Heart right ventricle (tissue), 16 donors: ENCODE results near the gene MAGI3. TPM values are rescaled to one million over a fixed set of nuclear protein-coding genes. Genes with fewer than 3 reads are reported as not detected.

ENCODE experiments used
- ATAC-seq, 8 donors: fragments of 200-7000 bp; cut with Tn5 transposase; one replicate each; pipeline ENCODE4 v1.9.1; 2020; ENCODE audit warnings: mild to moderate bottlenecking in 8 of 8, moderate library complexity in 8 of 8, moderate number of reproducible peaks in 1 of 8
- DNase-seq, 2 donors: peaks; one replicate each; pipeline ENCODE4 v3.0.0-alpha.2; 2020
- H3K27ac ChIP-seq, 10 donors: fragments of 200-600 bp; sonication (generic) in 2 of 10; one replicate each; pipeline versions ENCODE4 v1.5.0 to v1.8.0; 2020 to 2022; ENCODE audit warnings: mild to moderate bottlenecking in 3 of 10
- H3K27me3 ChIP-seq, 7 donors: fragments of 200-600 bp; one replicate each; pipeline ENCODE4 v1.8.0; 2021 to 2022; ENCODE audit warnings: mild to moderate bottlenecking in 2 of 7
- H3K36me3 ChIP-seq, 9 donors: fragments of 200-600 bp; sonication (generic) in 1 of 9; one replicate each; pipeline versions ENCODE4 v1.5.0 to v1.8.0; 2020 to 2022; ENCODE audit warnings: mild to moderate bottlenecking in 2 of 9
- H3K4me1 ChIP-seq, 9 donors: fragments of 200-600 bp; sonication (generic) in 1 of 9; one replicate each; pipeline versions ENCODE4 v1.5.0 to v1.8.0; 2020 to 2022; ENCODE audit warnings: mild to moderate bottlenecking in 4 of 9
- H3K4me3 ChIP-seq, 10 donors: fragments of 200-600 bp; sonication (generic) in 2 of 10; one replicate each; pipeline versions ENCODE4 v1.5.0 to v1.8.0; 2020 to 2022; ENCODE audit warnings: mild to moderate bottlenecking in 7 of 10, moderate library complexity in 2 of 10
- H3K9me3 ChIP-seq, 11 donors: fragments of 200-600 bp in 10 of 11; sonication (generic) in 2 of 11; one replicate each; pipeline versions ENCODE4 v1.5.0 to v1.8.0; 2013 to 2022; ENCODE audit warnings: mild to moderate bottlenecking in 2 of 11, control low read depth in 1 of 11, moderate library complexity in 1 of 11
- WGBS, 2 donors: extraction: QIAGEN DNeasy Blood & Tissue Kit; methylation state at CpG; one replicate each; pipeline ENCODE4 v1.1.7; 2013; ENCODE audit warnings: inconsistent platforms in 1 of 2; 5-methylcytosine and 5-hydroxymethylcytosine counted together
- intact Hi-C, 10 donors: fragments of 100-400 bp; cut with DNase I; formaldehyde crosslinking; loops; one replicate each; pipeline versions ENCODE4 v1.11.1 to v1.14.2; 2022
- polyA plus RNA-seq, 2 donors: library from polyadenylated mRNA; stranded (reverse); fragments of 200-250 nt; gene quantifications; one replicate each; pipeline ENCODE4 v1.2.3, GENCODE V29; 2013
- total RNA-seq, 10 donors: library from RNA; stranded (reverse); fragmentation: NEBNext Ultra II Directional in 3 of 10; extraction: Animal tissue kit (Norgen Biotek cat#: 25700) in 3 of 10; gene quantifications; one replicate each; pipeline versions ENCODE4 v1.2.1 to v1.2.4, GENCODE V29; 2021 to 2023
- TF ChIP-seq, protein P1 (sequence below), 9 donors: fragments of 200-600 bp; sonication (generic) in 2 of 9; IDR thresholded peaks; one replicate each; pipeline versions ENCODE4 v1.5.0 to v1.8.0; 2021 to 2022; ENCODE audit warnings: antibody characterized with exemption in 9 of 9, mild to moderate bottlenecking in 5 of 9, moderate library complexity in 1 of 9
- donor health status: Arrhythmogenic right ventricular cardiomyopathy.
- donor health status: ischemic (EF 13 %, LVEDD 7.1; RV severe dilation, severe dysfunction).
- donor health status: healthy with polysubstance abuse.
- donor health status: DM: no; HTN: yes; CAD: no.
- donor health status: DM: no; HTN: no; CAD: no.
- donor health status: ischemic (EF 25% LVEDD 6.9; RV normal size, moderate dysfunction).
- donor health status: ischemic (EF 25% LVEDD 5.7; RV mildly dilated, moderate dysfunction).
- donor health status: healthy.
- donor health status: DM: yes; HTN: yes; CAD: no.
- donor health status: Ischemic cardiomyopathy.
- donor health status: ischemic (EF 35%, LVEDD 5.7; RV mildly dilated, moderate dysfunction).
- donor health status: nonischemic (EF 11% LVEDD 7.7; RV severe dilation, severe dysfunction).
- donor health status: DM: yes; HTN: yes; CAD: no.
- donor health status: PGD.
- donor health status: ischemic (EF 29% LVEDD 5.4; RV normal size, mild dysfunction).
- donor health status: nonischemic (EF 23%, LVEDD 6.1; RV moderate dilation, normal function).

Gene MAGI3
- total and polyA plus RNA-seq, 12 donors = 2.2 to 9.4 (median 7.5) TPM

DNA sequence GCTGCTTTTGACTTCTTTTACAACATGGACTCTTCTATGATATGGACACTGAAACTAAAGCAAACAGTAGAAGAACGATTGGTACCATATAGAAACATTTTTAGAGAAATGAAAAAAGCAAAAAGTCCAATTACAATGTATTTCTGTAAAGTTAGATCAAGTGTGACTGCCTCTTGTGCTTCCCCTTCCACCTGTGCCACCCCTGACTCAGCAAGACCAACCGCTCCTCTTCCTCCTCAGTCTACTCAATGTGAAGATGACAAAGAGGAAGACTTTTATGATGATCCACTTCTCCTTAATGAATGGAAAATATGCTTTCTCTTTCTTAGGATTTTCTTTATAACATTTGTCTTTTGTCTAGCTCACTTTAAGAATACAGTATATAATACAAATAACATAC lies 302.0 kb downstream of the MAGI3 start:
- intact Hi-C loops = no loop called here
- H3K27me3 ChIP-seq = no peaks in the 10 kb centered on the region
- H3K27ac ChIP-seq = no peak overlapping the region
- 88 to 94% methylated on average over 2 of the region's 2 CpGs for WGBS, 2 donors
- no peaks in the 10 kb centered on the region for H3K4me1 ChIP-seq
- DNase-seq (no peak), ATAC-seq (no peak)
- H3K4me3 ChIP-seq = no peak overlapping the region
- H3K9me3 ChIP-seq = peaks cover 0 to 27% (median 14%) of the 10 kb centered on the region in 11 donors
- TF ChIP-seq, protein P1, sequence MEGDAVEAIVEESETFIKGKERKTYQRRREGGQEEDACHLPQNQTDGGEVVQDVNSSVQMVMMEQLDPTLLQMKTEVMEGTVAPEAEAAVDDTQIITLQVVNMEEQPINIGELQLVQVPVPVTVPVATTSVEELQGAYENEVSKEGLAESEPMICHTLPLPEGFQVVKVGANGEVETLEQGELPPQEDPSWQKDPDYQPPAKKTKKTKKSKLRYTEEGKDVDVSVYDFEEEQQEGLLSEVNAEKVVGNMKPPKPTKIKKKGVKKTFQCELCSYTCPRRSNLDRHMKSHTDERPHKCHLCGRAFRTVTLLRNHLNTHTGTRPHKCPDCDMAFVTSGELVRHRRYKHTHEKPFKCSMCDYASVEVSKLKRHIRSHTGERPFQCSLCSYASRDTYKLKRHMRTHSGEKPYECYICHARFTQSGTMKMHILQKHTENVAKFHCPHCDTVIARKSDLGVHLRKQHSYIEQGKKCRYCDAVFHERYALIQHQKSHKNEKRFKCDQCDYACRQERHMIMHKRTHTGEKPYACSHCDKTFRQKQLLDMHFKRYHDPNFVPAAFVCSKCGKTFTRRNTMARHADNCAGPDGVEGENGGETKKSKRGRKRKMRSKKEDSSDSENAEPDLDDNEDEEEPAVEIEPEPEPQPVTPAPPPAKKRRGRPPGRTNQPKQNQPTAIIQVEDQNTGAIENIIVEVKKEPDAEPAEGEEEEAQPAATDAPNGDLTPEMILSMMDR (IDR thresholded peaks at IDR 0.05) = no peak
- peaks cover 0 to 43% (median 13%) of the 10 kb centered on the region in 9 donors for H3K36me3 ChIP-seq

DNA sequence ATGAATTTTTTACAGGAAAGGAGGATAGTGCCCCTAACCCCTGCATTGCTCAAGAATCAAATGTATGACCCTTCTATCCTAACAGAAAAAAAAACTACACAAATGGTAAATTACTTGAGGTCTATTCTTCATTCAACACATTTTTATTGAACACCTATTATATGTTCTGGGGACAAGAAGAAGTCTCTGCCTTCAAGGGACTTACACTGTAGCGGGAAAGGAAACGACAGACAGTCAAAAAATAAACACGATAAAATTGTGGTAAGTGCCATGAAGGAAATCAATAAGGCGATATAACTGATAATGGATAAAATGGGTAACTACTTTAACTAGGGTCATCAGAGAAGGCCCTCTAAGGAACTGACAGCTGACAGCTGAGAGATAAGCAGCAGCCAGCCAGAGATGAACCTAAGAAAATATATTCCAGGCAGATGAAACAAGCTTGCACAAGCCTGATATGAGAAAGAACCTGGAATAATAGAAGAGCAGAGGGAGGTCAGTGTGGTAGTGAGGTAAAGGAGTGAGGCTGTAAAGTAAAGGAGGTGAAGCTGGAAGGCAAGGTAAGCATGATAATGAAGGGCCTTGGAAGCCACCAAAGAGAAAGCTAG lies 302.6 kb downstream of the MAGI3 start:
- intact Hi-C loops = no loop called here
- Histone ChIP-seq H3K27ac (no peak overlapping the region), H3K4me3 (no peak overlapping the region), H3K36me3 (peaks cover 0 to 49% (median 14%) of the 10 kb centered on the region in 9 donors), H3K9me3 (peaks cover 0 to 27% (median 14%) of the 10 kb centered on the region in 11 donors), H3K4me1 (no peaks in the 10 kb centered on the region), H3K27me3 (no peaks in the 10 kb centered on the region)
- DNase-seq (no peak), ATAC-seq (no peak)
- TF ChIP-seq, protein P1 (IDR thresholded peaks at IDR 0.05) = no peak
- 93 to 98% methylated on average over 4 of the region's 4 CpGs for WGBS, 2 donors

DNA sequence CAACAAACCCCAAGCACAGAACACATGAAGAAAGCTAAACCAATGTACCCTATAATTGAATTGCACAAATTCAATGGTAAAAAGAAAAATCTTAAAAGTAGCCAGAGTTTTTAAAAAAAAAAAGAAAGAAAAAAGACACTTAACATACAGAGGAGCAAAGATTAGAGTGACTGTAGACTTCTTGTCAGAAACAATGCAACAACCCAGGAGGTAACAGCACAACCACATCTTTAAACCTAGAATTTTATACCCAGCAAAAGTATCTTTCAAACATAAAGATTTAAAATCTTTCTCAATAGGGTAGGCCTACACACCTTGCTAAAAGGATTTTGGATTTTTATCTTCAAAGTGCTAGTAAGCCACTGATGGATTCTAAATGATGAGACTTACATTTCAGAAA lies 304.6 kb downstream of the MAGI3 start:
- ATAC-seq (no peak), DNase-seq (no peak)
- no peaks in the 10 kb centered on the region for H3K4me1 ChIP-seq
- H3K36me3 ChIP-seq = peaks cover 0 to 60% (median 14%) of the 10 kb centered on the region in 9 donors
- no peaks in the 10 kb centered on the region for H3K27me3 ChIP-seq
- intact Hi-C loops = no loop called here
- TF ChIP-seq, protein P1 (IDR thresholded peaks at IDR 0.05) = no peak
- H3K9me3 ChIP-seq = peaks cover 0 to 27% (median 14%) of the 10 kb centered on the region in 11 donors
- no peak overlapping the region for H3K4me3 ChIP-seq
- no peak overlapping the region for H3K27ac ChIP-seq

DNA sequence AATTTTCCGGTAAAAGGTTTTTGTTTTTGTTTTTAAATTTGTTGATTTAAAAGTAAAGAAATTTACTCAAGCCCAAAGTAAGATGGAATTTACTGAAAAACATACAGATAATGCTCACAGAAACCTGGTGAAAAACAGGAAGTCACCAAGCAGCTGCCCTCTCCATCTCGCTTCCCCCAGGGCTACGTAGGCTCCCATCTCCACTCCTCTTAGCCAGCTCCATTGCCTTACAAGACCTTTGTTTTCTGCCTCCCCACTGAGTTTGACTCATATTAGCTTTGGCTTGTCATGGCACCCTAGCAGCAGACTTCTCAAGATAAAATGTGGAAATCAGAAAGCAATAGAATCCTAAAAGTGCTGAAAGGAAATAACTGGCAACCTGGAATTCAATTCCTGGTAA lies 311.1 kb downstream of the MAGI3 start:
- intact Hi-C loops = no loop called here
- DNase-seq = no peak
- Histone ChIP-seq H3K4me3 (no peak overlapping the region), H3K4me1 (no peaks in the 10 kb centered on the region), H3K27me3 (no peaks in the 10 kb centered on the region), H3K9me3 (no peaks in the 10 kb centered on the region), H3K36me3 (peaks cover 0 to 68% (median 9%) of the 10 kb centered on the region in 9 donors), H3K27ac (no peak overlapping the region)
- 84 to 97% methylated on average over 3 of the region's 3 CpGs for WGBS, 2 donors
- no peak for ATAC-seq
- TF ChIP-seq, protein P1 (IDR thresholded peaks at IDR 0.05) = no peak
